Stomach smooth muscle (tissue), 2 donors: ENCODE measurements around the gene SHLD1.
A peak's percentile ranks its signal among the peaks of the same experiment; 100 is the strongest.
"Not testable (repeated sequence)": the region's sequence is repeated elsewhere in the genome, so short reads cannot be mapped to it uniquely, and the experiment has no call there.

Experiments used
- H3K27ac ChIP-seq: one replicate; pipeline ENCODE4 v1.7.0; 2013; ENCODE audit warnings: mild to moderate bottlenecking, low read length, inconsistent platforms
- H3K27me3 ChIP-seq, 2 donors: one replicate each; pipeline ENCODE4 v1.7.0; 2013; ENCODE audit warnings: low read length in 2 of 2; ENCODE audit not compliant: insufficient read depth in 2 of 2, control insufficient read depth in 1 of 2
- H3K36me3 ChIP-seq, 2 donors: one replicate each; pipeline ENCODE4 v1.7.0; 2013; ENCODE audit warnings: low read length in 2 of 2; ENCODE audit not compliant: control insufficient read depth in 2 of 2, insufficient read depth in 2 of 2
- H3K4me1 ChIP-seq: one replicate; pipeline ENCODE4 v1.7.0; 2013; ENCODE audit warnings: low read length; ENCODE audit not compliant: control insufficient read depth, insufficient read depth
- H3K4me3 ChIP-seq, 2 donors: one replicate each; pipeline ENCODE4 v1.7.0; 2013; ENCODE audit warnings: low read length in 2 of 2
- H3K9ac ChIP-seq, 2 donors: one replicate each; pipeline ENCODE4 v1.7.0; 2013; ENCODE audit warnings: low read length in 2 of 2, mild to moderate bottlenecking in 1 of 2
- H3K9me3 ChIP-seq, 2 donors: one replicate each; pipeline ENCODE4 v1.7.0; 2013; ENCODE audit warnings: low read length in 2 of 2; ENCODE audit not compliant: control insufficient read depth in 2 of 2
- donor health status: healthy.
- donor health status: Pancreatic carcinoma.

The SHLD1 gene, protein sequence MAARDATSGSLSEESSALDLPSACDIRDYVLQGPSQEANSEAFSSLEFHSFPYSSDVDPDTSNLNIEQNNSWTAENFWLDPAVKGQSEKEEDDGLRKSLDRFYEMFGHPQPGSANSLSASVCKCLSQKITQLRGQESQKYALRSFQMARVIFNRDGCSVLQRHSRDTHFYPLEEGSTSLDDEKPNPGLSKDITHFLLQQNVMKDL

DNA sequence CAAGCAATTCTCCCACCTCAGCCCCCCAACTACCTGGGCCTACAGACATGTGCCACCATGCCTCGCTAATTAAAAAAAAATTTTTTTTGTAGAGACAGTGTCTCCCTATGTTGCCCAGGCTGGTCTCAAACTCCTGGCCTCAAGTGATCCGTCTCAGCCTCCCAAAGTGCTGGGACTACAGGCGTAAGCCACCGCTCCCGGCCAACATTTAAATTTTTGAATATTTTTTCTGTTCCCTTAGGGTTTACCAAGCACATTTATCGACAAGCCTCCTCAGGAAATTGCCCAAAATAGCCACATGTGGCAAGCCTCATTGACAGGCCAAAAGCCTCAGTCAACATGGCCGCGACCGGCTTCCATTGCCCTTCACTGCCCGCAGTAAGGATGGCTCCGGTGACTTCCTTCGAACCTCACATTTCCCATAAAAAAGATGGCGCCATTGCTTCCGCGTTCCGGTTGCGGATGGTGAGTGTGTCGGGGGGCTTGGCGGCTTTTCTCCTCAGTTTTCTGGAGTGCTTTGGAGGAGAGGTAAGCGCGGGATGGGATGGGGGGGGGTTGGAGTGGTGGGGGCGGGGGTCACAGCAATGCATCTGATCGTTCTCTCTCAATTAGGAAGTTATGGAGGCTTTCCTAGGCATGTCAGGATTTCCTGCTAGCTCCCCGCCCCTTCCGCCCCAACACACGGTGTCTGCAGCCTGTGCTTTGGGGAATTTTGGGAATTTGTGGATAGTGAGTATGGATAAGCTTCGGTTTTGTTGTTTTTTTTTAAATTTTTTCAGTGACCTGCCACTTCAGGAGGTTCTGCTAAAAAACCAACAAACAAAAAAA is at the start of gene SHLD1:
Gene SHLD1, plus strand, starts transcription at position 450 of the 828 bp plus-strand sequence. CDS start 22,465 bp downstream, outside the sequence.
- Histone ChIP-seq H3K36me3 (no peaks in the 10 kb centered on the region), H3K4me1 (no peaks in the 10 kb centered on the region), H3K9ac (peak within 1 kb of the TSS; percentile 55 to 72), H3K27me3 (no peaks in the 10 kb centered on the region), H3K4me3 (peak within 1 kb of the TSS; percentile 77 to 83), H3K27ac (peak within 1 kb of the TSS; percentile 53), H3K9me3 (no peaks in the 10 kb centered on the region)

DNA sequence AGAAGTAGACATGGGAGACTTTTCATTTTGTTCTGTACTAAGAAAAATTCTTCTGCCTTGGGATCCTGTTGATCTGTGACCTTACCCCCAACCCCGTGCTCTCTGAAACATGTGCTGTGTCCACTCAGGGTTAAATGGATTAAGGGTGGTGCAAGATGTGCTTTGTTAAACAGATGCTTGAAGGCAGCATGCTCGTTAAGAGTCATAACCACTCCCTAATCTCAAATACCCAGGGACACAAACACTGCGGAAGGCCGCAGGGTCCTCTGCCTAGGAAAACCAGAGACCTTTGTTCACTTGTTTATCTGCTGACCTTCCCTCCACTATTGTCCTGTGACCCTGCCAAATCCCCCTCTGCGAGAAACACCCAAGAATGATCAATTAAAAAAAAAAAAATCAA is 47.9 kb upstream of the SHLD1 start:
- not testable (repeated sequence) for H3K9me3 ChIP-seq, H3K9ac ChIP-seq, H3K4me1 ChIP-seq, H3K36me3 ChIP-seq, H3K27ac ChIP-seq, H3K4me3 ChIP-seq, H3K27me3 ChIP-seq

DNA sequence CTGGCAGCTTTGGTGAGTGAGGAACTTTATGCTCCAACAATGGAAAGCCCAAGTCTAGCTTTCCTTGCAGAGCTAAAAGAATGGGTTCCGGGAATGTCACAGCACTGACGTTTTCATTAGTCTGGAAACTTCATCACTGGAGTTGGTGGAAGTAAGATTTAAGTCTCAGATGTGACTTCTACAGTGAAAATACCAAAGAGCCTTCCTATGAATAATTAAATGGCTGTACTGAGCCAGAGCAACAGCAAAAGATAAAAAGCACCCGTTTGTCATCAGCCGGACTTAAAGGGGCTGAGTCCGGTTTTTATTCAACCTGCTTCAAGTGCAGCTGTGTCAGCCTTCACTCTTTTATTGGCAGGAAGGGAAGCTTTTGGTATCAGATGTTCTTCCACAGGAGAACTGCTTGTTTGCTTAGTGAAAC is 46.5 kb upstream of the SHLD1 start:
- peak overlapping the region in 1 of 2 donors; percentile 44 for H3K4me3 ChIP-seq
- H3K27ac ChIP-seq, result peak overlapping the region; percentile 37
- peaks cover 4% of the 10 kb centered on the region for H3K4me1 ChIP-seq
- no peaks in the 10 kb centered on the region for H3K36me3 ChIP-seq
- no peaks in the 10 kb centered on the region for H3K9me3 ChIP-seq
- H3K9ac ChIP-seq, result peak overlapping the region; percentile 37 to 42
- no peaks in the 10 kb centered on the region for H3K27me3 ChIP-seq

DNA sequence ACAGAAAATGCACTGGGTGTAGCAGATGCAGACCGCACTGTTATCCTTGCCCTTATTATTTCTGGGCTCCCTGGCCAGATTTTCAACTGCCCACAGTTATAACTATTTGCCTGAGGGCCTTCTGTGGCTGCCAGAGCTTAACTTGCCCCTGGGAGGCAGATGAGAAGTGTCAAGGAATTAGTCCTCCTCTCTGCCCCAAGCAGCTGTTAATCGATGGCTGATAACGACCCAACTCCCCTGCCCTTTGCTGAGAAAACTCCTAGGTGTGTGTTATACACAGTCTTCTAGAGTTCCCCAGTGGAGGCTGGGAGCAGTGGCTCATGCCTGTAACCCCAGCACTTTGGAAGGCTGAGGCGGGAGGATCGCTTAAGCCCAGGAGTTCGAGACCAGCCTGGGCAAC is 44.4 kb upstream of the SHLD1 start:
- Histone ChIP-seq H3K27ac (no peak overlapping the region), H3K36me3 (no peaks in the 10 kb centered on the region), H3K4me3 (no peak overlapping the region), H3K9me3 (no peaks in the 10 kb centered on the region), H3K4me1 (peaks cover 4% of the 10 kb centered on the region), H3K27me3 (no peaks in the 10 kb centered on the region), H3K9ac (no peak overlapping the region)

DNA sequence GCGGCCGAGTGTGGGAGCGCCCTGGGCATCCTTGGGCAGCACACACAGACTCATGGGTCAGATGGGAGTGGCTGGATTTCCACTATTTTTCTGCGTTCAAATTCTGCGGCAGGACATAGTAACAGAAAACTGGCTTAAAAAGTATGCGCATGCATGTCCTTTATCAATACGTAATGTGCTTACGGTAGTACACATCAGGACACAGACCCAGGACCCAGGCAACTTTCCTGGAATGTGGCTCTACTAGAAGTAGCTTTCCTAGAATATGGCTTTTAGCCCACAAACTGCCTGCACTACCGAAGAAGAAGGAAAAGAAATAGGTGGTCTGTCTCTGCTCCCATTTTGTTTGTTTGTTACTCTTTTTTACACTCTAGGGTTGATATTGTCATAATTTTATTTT is 43.4 kb upstream of the SHLD1 start:
- no peaks in the 10 kb centered on the region for H3K27me3 ChIP-seq
- H3K9ac ChIP-seq, result no peak overlapping the region
- H3K4me3 ChIP-seq, result no peak overlapping the region
- H3K9me3 ChIP-seq, result no peaks in the 10 kb centered on the region
- H3K27ac ChIP-seq, result no peak overlapping the region
- H3K4me1 ChIP-seq, result peaks cover 4% of the 10 kb centered on the region
- H3K36me3 ChIP-seq, result no peaks in the 10 kb centered on the region

DNA sequence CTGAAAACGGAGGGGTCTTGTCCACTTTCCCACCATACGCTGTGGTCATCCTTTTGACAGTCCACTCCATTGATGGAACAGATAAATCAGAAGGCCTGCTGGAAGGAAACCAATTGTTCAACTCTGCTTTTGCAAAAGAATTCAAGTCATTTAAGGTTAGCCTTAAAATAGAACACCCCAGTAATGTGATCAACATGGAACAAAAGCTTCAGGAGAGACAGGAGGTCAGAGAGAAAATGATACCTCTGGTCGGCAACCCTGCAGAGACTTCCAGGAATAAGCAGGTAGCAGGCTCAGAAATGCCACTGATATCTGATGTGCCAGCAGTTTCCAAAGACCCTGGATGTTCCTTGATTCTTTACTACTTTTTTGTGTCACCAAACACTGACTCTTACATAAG is 39.6 kb upstream of the SHLD1 start:
- H3K27ac ChIP-seq, result no peak overlapping the region
- peaks cover 0 to 4% of the 10 kb centered on the region in 2 donors for H3K9me3 ChIP-seq
- H3K4me1 ChIP-seq, result no peaks in the 10 kb centered on the region
- no peaks in the 10 kb centered on the region for H3K36me3 ChIP-seq
- H3K9ac ChIP-seq, result no peak overlapping the region
- no peak overlapping the region for H3K4me3 ChIP-seq
- H3K27me3 ChIP-seq, result no peaks in the 10 kb centered on the region

DNA sequence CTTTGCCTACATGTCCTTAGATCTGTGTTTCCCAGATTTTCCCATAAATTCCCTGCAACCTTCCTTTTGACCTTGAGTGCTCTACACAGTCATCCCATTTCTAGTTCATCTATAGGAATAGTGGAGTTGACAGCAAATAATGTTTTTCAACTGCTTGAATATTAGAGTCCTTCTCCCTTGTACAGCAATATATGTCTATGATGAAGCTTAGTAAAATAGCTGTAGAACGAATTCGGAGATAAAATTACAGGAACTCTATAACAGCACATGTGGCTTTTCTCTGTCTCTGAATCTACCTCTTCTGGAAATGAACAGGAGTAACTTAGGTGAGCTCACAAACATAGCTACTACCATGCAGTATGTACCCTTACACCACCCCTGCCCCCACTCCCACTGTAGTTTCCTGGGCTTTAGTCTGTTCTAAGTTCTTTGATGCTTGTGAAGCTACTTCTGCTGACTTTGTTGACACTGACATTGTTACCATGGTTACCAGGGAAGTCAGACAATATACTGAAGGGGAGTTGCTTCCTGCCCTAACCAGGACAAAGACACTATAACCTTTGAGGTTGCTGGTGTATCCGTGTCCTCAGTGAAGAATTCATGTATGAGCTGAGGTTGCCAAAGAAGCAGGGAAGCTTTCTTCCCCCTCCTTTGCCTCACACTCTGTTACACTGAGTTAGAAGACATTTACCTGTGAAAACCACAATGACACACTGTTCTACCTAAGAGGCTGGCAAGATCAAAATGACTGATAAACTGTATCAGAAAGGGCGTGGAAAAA is 35.8 kb upstream of the SHLD1 start:
- Histone ChIP-seq H3K4me1 (peaks cover 8% of the 10 kb centered on the region), H3K9me3 (peaks cover 0 to 4% of the 10 kb centered on the region in 2 donors), H3K36me3 (no peaks in the 10 kb centered on the region), H3K4me3 (no peak overlapping the region), H3K9ac (no peak overlapping the region), H3K27ac (no peak overlapping the region), H3K27me3 (no peaks in the 10 kb centered on the region)

DNA sequence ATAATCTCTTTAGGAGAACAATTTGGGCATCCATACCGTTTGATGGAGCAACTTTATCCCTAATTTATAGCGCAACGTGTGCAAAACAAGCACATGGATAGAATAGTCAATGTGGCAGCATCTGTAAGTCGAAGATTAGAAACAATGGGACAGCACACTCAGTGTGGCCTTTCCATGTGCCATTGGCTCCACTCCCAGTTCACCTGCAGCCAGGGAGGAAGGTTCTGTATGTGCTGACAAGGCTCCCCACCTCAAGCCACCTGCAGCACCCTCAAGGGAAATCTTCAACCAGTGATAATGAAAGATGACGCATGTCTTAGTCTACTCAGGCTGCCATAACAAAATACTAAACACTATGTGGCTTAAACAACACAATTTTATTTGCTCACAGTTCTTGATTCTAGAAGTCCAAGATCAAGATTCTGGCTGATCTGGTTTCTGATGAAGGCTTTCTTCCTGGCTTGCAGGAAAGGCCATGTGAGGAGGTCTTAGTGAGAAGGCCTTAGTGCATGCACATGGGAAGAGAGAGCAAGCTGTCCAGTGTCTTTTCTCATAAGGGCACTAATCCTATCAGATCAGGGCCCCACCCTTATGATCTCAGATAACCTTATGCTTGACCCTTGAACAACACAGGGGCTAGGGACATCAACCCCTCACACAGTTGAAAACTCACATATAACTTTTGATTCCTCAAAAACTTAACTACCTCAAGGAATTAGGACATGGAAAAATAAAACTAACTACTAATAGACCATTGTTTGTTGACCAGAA is 34.9 kb upstream of the SHLD1 start:
- Histone ChIP-seq H3K4me3 (no peak overlapping the region), H3K27ac (no peak overlapping the region), H3K9ac (no peak overlapping the region), H3K9me3 (peaks cover 0 to 4% of the 10 kb centered on the region in 2 donors), H3K36me3 (no peaks in the 10 kb centered on the region), H3K27me3 (no peaks in the 10 kb centered on the region), H3K4me1 (peaks cover 15% of the 10 kb centered on the region)

DNA sequence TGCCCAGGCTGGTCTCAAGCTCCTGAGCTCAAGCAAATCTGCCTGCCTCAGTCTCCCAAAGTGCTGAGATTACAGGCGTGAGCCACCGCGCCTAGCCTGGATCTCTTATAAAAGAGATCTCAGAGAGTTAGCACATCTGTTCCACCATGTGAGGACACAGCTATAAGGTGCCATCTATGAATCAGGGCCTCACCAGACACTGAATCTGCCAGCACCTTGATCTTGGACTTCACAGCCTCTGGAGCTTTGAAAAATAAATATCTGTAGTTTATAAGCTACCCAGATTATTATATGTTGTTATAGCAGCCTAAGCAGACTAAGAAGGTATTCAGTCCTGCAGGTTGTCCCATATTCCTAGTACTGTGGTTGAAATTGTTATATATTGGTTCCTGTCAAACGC is 33.2 kb upstream of the SHLD1 start:
- no peak overlapping the region for H3K27ac ChIP-seq
- no peaks in the 10 kb centered on the region for H3K36me3 ChIP-seq
- no peak overlapping the region for H3K4me3 ChIP-seq
- no peak overlapping the region for H3K9ac ChIP-seq
- H3K27me3 ChIP-seq, result no peaks in the 10 kb centered on the region
- peaks cover 15% of the 10 kb centered on the region for H3K4me1 ChIP-seq
- H3K9me3 ChIP-seq, result peaks cover 0 to 4% of the 10 kb centered on the region in 2 donors

DNA sequence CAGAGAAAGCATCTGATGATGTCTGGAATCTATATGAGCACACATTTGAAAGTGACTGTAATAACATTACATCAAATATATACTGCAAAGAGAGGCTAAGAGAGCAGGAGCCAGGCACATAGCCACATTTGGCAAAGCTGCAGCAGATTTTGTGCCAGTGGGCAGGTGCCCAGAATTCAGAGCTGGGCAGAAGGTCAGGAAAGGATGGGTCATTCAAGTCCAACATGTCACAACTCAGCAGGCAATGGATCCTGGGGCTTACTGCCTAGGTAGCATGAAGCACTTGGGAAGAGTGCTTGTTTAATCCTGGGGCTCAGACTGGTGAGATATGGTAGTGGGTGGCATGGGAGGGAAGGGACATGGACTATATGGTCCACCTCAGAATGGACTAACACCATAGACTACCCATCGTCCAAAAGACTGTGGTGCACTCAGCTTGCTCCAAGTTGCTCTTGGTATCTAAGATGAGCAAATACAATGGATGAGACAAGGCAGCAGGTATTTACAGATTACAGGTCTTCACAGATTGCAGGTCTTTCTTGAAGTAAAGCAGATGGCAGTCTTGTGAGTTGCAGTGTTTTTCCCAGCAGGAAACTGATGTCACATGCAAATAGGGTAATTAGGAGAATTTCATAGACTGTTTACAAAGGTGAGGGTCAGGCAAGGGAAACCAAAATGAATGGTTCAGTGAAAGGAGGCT is 31.2 kb upstream of the SHLD1 start:
- H3K9me3 ChIP-seq, result peaks cover 0 to 4% of the 10 kb centered on the region in 2 donors
- no peaks in the 10 kb centered on the region for H3K27me3 ChIP-seq
- H3K4me1 ChIP-seq, result peaks cover 15% of the 10 kb centered on the region
- H3K4me3 ChIP-seq, result peak overlapping the region in 1 of 2 donors; percentile 18
- H3K36me3 ChIP-seq, result no peaks in the 10 kb centered on the region
- H3K27ac ChIP-seq, result no peak overlapping the region
- no peak overlapping the region for H3K9ac ChIP-seq
